HG02610 (cell line): ENCODE results near the gene GH1.
"Not testable (repeated sequence)": the region's sequence is repeated elsewhere in the genome, so short reads cannot be mapped to it uniquely, and the experiment has no call there.

ENCODE experiments used
- ATAC-seq: cut with Tn5 transposase; IDR thresholded peaks from one replicate; pipeline ENCODE4 v1.9.1; 2021; ENCODE audit warnings: mild to moderate bottlenecking, moderate library complexity; ENCODE audit not compliant: unreplicated experiment

GH1 gene

DNA sequence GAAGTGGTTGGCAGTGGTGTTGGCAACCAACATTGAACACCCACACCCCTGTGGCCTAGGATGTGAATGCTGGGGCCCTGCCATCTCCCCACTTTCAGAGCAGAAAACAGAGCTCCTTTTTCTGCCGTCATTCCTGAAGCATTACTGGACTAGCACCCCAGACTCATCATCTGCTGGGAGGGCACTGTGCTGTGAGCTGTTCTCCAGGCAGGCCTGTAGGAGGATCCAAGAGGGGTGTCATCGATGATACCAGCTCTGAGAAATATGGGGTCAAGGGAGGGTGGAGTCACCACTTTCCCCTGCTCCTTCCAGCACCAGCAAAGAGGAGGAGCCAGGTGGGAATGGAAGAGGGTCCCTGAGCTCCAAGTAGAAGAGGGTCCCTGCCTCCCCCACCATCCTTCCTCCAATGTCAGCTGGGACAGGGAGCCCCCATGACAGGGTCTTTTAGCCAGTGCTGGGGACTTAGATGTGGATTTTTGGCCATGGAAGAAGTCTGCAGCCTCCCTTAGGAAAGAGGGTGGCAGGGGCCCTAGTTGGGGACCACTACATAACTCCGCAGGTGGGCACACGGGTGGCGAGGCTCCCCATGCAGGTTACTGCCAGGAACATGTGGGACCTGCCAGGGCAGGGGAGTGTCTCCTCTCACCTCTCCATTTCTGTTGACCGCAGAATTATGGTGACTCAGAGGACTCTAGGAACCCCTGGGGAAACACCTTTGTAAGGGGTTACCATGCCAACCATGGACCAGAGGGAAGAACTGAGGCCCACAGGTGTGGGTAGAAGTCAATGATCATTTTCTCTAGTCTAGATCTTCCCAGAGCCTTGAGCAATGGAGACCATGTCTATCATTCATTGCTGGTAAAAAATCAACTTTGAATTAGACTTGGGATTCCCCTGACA is 19.5 kb downstream of the GH1 start:
- ATAC-seq: not testable (repeated sequence)

- ATAC-seq: not testable (repeated sequence)
Measured at GRCh38 chr17:63896524-63897354, 21.9 kb downstream of the GH1 start, which contains the start of gene CSH1. Gene CSH1, minus strand, starts transcription at chr17:63896574. Its CDS starts 63 bp downstream, at chr17:63896511.

DNA sequence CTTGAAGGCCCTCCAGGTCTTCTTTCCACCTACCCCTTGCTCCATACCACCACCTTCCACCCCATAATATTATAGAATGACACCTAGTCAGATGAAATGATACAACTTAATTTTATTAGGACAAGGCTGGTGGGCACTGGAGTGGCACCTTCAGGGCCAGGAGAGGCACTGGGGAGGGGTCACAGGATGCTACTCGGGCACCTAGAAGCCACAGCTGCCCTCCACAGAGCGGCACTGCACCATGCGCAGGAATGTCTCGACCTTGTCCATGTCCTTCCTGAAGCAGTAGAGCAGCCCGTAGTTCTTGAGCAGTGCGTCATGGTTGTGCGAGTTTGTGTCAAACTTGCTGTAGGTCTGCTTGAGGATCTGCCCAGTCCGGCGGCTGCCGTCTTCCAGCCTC is 23.8 kb downstream of the GH1 start:
- not testable (repeated sequence) for ATAC-seq

GRCh38 chr17:63894021-63894420 is 24.6 kb downstream of the GH1 start:
- ATAC-seq: not testable (repeated sequence)

DNA sequence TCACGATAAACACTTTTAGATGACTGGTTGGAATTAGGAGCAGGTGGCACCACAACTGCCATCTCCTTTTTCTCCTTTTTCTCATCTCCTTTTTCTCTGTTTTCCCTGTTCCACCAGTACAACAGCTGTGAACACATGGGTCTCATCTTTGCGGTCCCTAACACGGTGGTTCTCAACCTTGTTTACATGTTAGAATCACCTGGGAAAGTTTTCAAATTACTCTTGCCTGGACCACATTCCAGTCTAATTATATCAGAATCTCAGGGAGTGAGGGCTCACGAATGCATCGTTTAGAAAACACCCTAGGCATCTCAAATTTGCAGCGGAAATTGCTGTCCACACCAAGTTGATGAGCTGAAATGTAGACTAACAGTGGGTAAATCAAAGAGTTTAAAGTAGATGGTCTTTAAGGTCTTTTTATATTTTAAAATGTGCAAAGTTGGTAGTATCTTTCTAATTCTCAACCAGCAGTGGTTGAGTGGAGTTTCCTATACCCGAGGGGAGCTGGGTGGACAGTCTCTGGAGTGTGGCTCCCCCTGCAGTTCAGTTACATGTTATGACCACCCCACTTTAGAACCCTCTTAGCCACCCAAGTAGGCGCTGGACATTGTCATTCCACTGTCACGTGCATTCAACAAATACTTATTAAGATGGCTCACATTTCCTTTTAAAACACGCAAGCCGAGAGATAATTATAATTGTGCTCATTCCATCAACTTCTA is 26.2 kb downstream of the GH1 start:
- not testable (repeated sequence) for ATAC-seq

- not testable (repeated sequence) for ATAC-seq
Measured at GRCh38 chr17:63889026-63889848, 29.4 kb downstream of the GH1 start.

DNA sequence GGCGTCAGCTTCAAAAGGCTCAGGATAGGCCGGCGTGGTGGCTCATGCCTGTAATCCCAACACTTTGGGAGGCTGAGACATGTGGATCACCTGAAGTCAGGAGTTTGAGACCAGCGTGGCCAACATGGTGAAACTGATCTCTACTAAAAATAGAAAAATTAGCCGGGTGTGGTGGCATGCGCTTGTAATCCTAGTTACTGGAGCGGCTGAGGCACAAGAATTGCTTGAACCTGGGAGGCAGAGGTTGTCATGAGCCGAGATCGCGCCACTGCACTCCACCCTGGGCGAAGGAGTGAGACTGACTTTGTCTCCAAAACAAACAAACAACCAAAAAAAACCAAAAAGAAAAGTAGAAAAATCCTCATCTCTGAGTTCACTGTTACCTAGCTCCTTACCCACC is 33.5 kb downstream of the GH1 start:
- not testable (repeated sequence) for ATAC-seq

- ATAC-seq: not testable (repeated sequence)
Measured at GRCh38 chr17:63882626-63883126, 36.0 kb downstream of the GH1 start.

DNA sequence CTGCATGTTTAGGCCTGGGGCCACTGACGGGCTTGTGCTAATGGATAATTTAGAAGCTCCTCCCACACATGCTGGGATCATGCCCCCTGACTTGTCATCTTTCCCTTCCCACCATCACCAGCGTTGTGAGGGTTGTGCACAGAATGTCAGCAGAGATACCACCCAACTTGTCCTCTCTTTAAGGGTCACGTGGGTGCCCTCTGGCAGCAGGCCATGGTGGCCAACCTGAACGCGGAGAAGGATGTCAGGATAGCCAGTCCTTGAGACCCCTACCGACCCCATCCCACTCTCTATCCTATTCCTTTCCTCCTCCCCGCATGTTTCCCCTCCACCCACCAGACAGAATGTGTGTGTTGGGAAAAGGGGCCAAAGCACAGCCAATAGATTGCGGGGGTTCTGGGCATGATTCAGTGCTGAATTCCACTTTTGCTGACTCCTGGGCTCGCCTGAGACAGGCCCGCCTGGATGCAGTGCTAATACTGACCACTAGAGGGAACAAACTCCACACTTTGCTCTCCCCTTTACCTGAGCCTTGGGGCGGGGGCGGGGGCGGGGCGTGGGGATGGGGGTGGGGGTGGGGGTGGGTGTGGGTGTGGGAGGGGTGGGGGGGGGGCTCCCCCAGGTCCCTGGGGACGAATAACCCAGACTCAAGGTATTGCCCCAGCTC is 36.6 kb downstream of the GH1 start, which contains the start of gene GH2:
TSS of gene GH2 (minus strand) at position 10 of the 667 bp plus-strand sequence. CDS start 143 bp downstream, outside the sequence.
- ATAC-seq: no peak

DNA sequence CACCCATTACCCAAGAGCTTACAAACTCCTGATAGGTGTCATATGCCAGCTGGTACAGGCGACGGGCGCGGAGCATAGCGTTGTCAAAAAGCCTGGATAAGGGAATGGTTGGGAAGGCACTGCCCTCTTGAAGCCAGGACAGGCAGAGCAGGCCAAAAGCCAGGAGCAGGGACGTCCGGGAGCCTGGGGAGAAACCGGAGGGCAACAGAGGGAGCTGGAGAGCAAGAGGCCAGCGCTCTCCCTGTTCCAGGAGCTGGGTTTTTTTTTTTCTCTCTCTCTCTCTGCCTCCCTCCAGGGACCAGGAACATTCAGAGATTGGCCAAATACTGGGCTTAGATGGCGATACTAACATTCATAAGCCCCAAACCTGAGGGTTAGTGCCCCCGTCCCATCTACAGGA is 37.3 kb downstream of the GH1 start:
- not testable (repeated sequence) for ATAC-seq

- no peak for ATAC-seq
Measured at GRCh38 chr17:63880706-63881105, 37.9 kb downstream of the GH1 start.

GRCh38 chr17:63878413-63878812 is 40.2 kb downstream of the GH1 start:
- not testable (repeated sequence) for ATAC-seq

DNA sequence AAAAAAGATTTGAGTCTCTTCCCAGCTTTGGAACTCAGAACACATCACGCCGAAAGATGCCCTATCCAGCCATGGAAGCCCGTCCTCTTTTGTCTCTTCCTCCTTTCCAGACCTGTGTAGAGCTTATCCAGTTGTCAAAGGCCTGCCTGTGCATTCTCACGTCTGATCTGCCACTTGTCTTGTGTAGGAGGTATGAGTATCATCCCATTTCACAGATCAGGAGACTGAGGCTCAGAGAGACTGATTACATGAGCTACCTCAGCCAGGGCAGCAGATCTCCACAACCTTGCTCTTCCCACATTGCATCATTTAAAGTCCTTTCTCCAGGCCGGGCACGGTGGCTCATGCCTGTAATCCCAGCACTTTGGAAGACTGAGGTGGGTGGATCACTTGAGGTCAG is 43.9 kb downstream of the GH1 start:
- not testable (repeated sequence) for ATAC-seq

DNA sequence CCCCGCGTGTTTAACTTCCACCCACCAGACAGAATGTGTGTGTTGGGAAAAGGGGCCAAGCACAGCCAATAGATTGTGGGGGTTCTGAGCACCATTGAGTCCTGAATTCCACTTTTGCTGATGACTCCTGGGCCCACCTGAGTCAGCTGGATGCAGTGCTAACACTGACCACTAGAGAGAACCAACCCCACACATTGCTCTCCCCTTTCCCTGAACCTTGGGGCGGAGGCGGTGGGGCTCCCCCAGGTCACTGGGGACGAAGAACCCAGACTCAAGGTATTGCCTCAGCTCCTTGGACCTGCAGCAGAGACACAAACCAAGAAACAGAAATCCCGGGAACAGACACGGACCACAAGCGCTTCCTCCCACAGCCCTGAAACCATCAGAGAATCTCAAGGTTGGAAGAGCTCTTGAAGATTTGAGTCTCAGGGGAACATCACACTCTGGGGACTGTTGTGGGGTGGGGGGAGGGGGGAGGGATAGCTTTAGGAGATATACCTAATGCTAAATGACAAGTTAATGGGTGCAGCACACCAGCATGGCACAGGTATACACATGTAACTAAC is 44.5 kb downstream of the GH1 start:
- ATAC-seq: not testable (repeated sequence)

- ATAC-seq: not testable (repeated sequence)
Measured at GRCh38 chr17:63873577-63873976, 45.1 kb downstream of the GH1 start, which contains the start of gene CSH2. Gene CSH2, minus strand, starts transcription at chr17:63873677. Its CDS starts 63 bp downstream, at chr17:63873614.

DNA sequence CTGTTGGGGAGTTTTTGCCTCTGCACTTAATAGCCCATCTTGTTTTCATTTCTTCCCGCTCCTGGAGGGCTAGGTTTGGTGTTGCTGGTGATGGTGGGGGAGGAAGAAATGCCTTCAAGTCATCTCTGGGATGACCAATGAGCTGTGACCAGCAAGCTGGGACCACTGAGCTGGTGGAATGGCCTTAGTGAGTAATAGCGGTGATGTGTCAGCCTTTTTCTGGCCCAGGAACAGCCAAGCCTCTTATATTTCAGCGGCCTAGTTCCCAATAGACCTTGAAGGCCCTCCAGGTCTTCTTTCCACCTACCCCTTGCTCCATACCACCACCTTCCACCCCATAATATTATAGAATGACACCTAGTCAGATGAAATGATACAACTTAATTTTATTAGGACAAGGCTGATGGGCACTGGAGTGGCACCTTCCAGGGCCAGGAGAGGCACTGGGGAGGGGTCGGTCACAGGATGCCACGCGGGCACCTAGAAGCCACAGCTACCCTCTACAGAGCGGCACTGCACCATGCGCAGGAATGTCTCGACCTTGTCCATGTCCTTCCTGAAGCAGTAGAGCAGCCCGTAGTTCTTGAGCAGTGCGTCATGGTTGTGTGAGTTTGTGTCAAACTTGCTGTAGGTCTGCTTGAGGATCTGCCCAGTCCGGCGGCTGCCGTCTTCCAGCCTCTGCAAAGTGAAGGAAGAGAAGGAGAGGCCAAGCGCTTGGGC is 46.8 kb downstream of the GH1 start:
- ATAC-seq: not testable (repeated sequence)

GRCh38 chr17:63870292-63870665 is 48.4 kb downstream of the GH1 start:
- ATAC-seq: not testable (repeated sequence)
